ENCODE measurements around the gene POLD3.

POLD3 gene

DNA sequence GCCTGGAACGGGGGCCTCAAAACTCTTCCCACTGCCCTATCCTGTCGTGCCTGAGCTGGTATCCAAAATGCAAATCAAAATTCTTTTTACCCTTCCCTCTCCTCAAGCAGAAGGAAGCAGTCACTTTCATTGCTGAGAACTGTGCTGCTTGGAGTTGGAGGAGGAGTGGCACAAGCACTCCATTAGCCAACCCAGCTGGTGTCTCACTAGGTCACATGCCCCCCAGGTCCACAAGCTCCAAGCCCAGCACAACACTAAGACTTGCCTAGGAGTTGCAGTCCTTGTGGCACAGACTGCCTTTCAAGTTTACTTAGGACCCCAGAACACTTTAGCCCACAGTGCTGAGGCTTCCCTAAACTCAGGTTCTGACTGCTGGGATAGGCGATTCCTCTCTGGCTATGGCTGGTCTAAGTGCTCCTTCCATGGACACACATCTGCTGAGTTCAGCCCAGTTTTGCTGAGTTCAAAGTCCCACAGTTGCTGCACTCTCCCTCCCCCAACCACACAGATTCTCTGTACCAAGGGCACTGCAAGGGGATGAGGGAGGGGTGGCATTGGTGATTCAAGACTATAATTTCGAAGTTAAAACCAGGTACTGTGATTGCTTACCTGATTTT is 70.2 kb downstream of the POLD3 start:
- H3K4me2 ChIP-seq (ENCODE audit: low read length) = no peak overlapping the region
- no peak overlapping the region for H2AFZ ChIP-seq (ENCODE audit: low read depth, low read length)
- H3K79me2 ChIP-seq (ENCODE audit: low read length) = no peaks in the 10 kb centered on the region
- H3K27me3 ChIP-seq (ENCODE audit: low read depth, low read length) = no peaks in the 10 kb centered on the region
- no peak overlapping the region for H3K9ac ChIP-seq (ENCODE audit: low read length)
- H3K9me3 ChIP-seq (ENCODE audit: insufficient read depth, low read length) = no peaks in the 10 kb centered on the region
- no peak overlapping the region for H3K4me3 ChIP-seq (ENCODE audit: low read length)
- H3K36me3 ChIP-seq (replicated peaks; ENCODE audit: low read depth, low read length) = peaks cover 16% of the 10 kb centered on the region
- no peak overlapping the region for H3K27ac ChIP-seq (ENCODE audit: low read length)
- H4K20me1 ChIP-seq (ENCODE audit: insufficient read depth, low read length) = no peaks in the 10 kb centered on the region
- no peak for TF ChIP-seq EZH2phosphoT487 (IDR thresholded peaks at IDR 0.05; ENCODE audit: low read depth)
- TF ChIP-seq, protein P1, sequence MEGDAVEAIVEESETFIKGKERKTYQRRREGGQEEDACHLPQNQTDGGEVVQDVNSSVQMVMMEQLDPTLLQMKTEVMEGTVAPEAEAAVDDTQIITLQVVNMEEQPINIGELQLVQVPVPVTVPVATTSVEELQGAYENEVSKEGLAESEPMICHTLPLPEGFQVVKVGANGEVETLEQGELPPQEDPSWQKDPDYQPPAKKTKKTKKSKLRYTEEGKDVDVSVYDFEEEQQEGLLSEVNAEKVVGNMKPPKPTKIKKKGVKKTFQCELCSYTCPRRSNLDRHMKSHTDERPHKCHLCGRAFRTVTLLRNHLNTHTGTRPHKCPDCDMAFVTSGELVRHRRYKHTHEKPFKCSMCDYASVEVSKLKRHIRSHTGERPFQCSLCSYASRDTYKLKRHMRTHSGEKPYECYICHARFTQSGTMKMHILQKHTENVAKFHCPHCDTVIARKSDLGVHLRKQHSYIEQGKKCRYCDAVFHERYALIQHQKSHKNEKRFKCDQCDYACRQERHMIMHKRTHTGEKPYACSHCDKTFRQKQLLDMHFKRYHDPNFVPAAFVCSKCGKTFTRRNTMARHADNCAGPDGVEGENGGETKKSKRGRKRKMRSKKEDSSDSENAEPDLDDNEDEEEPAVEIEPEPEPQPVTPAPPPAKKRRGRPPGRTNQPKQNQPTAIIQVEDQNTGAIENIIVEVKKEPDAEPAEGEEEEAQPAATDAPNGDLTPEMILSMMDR (IDR thresholded peaks at IDR 0.05; ENCODE audit: low read depth, low read length) = no peak
- H3K4me1 ChIP-seq (ENCODE audit: low read length) = no peaks in the 10 kb centered on the region

DNA sequence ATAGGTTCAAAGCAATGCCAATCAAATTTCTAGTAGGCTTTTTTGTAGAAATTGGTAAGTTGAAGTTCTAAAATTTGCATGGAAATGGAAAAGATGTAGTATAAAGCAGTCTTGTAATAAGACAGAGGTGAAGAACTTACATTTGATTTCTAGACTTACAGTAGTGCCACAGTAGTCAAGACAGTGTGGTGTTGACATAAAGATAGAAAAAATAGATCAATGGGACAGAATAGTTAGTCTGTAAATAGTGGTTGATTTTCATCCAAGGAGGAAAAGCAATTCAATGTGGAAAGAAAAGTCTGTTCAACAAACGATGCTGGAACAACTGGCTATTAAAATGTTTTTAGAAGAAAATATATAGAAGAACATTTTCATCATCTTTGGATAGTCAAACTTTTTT is 70.9 kb downstream of the POLD3 start:
- H3K9ac ChIP-seq (ENCODE audit: low read length) = no peak overlapping the region
- H3K9me3 ChIP-seq (ENCODE audit: insufficient read depth, low read length) = no peaks in the 10 kb centered on the region
- no peaks in the 10 kb centered on the region for H3K79me2 ChIP-seq (ENCODE audit: low read length)
- H3K4me1 ChIP-seq (ENCODE audit: low read length) = no peaks in the 10 kb centered on the region
- no peak overlapping the region for H2AFZ ChIP-seq (ENCODE audit: low read depth, low read length)
- no peak overlapping the region for H3K27ac ChIP-seq (ENCODE audit: low read length)
- H3K4me3 ChIP-seq (ENCODE audit: low read length) = no peak overlapping the region
- peaks cover 16% of the 10 kb centered on the region for H3K36me3 ChIP-seq (replicated peaks; ENCODE audit: low read depth, low read length)
- no peaks in the 10 kb centered on the region for H3K27me3 ChIP-seq (ENCODE audit: low read depth, low read length)
- H4K20me1 ChIP-seq (ENCODE audit: insufficient read depth, low read length) = no peaks in the 10 kb centered on the region
- H3K4me2 ChIP-seq (ENCODE audit: low read length) = no peak overlapping the region
- TF ChIP-seq, protein P1 (IDR thresholded peaks at IDR 0.05; ENCODE audit: low read depth, low read length) = no peak
- TF ChIP-seq EZH2phosphoT487 (IDR thresholded peaks at IDR 0.05; ENCODE audit: low read depth) = no peak

DNA sequence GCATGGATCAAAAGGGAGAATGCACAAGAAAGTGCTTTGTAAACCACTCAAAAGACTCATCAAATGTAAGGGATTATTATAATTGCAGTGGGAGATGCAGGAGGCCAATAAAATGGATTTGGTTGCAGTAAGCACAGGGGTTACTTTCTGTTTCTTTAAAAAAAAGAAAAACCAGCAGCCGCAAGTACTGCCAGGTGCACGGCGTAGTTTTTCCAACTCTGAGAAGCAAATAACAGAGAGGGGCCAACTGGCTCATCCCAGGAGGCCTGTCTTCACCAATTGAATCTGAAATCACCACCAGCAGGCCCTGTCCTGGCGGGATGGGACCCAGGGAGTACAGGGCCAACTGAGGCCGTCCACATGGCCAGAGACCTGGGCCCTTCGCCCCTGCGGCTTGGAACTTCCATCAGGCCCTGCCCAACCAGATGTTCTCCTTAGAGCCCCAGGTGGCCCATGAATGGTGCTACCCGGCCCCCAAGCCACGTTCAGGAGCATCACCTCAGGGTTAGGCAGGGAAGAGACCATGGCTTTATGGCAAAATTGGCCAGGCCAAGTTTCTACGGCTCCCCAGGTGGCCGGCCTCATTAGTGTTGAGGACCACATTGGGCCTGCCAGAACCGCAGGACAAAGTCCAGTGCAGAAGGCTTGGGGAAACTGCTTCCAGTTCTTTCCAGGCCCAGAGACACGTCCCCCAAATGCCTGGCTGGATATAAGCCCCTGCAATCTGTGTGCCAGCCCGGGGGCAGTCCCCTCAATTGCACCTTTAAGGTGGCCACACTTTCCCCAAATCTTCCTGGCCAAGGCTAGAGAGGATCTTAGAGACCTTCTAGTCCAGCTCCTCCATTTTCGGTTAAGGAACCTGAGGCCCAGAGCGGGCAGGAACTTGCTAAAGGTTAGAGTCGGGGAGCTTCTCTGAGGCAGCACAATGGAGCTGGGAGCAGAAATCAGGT is 77.1 kb downstream of the POLD3 start:
- Histone ChIP-seq H3K4me1 (ENCODE audit: low read length) (no peaks in the 10 kb centered on the region), H3K27me3 (ENCODE audit: low read depth, low read length) (no peaks in the 10 kb centered on the region), H3K79me2 (ENCODE audit: low read length) (no peaks in the 10 kb centered on the region), H4K20me1 (ENCODE audit: insufficient read depth, low read length) (no peaks in the 10 kb centered on the region), H3K4me3 (ENCODE audit: low read length) (no peak overlapping the region), H3K4me2 (ENCODE audit: low read length) (no peak overlapping the region), H3K9me3 (ENCODE audit: insufficient read depth, low read length) (no peaks in the 10 kb centered on the region), H3K36me3 (replicated peaks; ENCODE audit: low read depth, low read length) (peaks cover 6% of the 10 kb centered on the region), H2AFZ (ENCODE audit: low read depth, low read length) (no peak overlapping the region), H3K27ac (ENCODE audit: low read length) (no peak overlapping the region), H3K9ac (ENCODE audit: low read length) (no peak overlapping the region)
- TF ChIP-seq, protein P1 (IDR thresholded peaks at IDR 0.05; ENCODE audit: low read depth, low read length) = no peak
- no peak for TF ChIP-seq EZH2phosphoT487 (IDR thresholded peaks at IDR 0.05; ENCODE audit: low read depth)

DNA sequence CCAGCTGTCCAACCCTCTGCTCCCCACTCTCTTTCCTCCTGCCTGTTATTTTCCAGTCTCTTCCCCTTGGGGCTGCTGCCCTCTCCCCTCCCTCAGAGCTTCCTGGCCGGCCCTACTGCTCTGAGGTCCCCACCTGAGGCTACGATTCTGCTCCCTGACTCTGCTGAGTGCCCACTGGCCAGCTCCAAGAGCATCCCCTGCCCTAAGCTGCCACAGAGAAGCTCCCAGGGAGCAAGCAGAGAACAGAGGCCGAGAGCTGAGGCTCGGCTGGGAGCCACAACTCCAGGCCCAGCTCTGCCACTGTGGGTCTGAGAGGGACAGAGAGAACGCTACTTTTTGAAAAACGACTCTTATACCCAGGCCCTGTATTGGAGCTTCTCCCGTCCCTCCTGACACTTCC is 77.8 kb downstream of the POLD3 start:
- Histone ChIP-seq H3K4me3 (ENCODE audit: low read length) (no peak overlapping the region), H3K36me3 (replicated peaks; ENCODE audit: low read depth, low read length) (peaks cover 6% of the 10 kb centered on the region), H3K79me2 (ENCODE audit: low read length) (no peaks in the 10 kb centered on the region), H2AFZ (ENCODE audit: low read depth, low read length) (no peak overlapping the region), H3K4me2 (ENCODE audit: low read length) (no peak overlapping the region), H3K27me3 (ENCODE audit: low read depth, low read length) (no peaks in the 10 kb centered on the region), H3K4me1 (ENCODE audit: low read length) (no peaks in the 10 kb centered on the region), H3K9me3 (ENCODE audit: insufficient read depth, low read length) (no peaks in the 10 kb centered on the region), H4K20me1 (ENCODE audit: insufficient read depth, low read length) (no peaks in the 10 kb centered on the region), H3K9ac (ENCODE audit: low read length) (no peak overlapping the region), H3K27ac (ENCODE audit: low read length) (no peak overlapping the region)
- no peak for TF ChIP-seq EZH2phosphoT487 (IDR thresholded peaks at IDR 0.05; ENCODE audit: low read depth)
- TF ChIP-seq, protein P1 (IDR thresholded peaks at IDR 0.05; ENCODE audit: low read depth, low read length) = no peak
